NCI-H82 treated with DMSO at 0.1 percent for 48 hours (cell line): ENCODE results near the gene QRFP.

Experiments used
- DNase-seq: peaks from one replicate; lab custom pipeline; 2025; ENCODE audit not compliant: unreplicated experiment; lab: John Stamatoyannopoulos, UW

Gene QRFP

DNA sequence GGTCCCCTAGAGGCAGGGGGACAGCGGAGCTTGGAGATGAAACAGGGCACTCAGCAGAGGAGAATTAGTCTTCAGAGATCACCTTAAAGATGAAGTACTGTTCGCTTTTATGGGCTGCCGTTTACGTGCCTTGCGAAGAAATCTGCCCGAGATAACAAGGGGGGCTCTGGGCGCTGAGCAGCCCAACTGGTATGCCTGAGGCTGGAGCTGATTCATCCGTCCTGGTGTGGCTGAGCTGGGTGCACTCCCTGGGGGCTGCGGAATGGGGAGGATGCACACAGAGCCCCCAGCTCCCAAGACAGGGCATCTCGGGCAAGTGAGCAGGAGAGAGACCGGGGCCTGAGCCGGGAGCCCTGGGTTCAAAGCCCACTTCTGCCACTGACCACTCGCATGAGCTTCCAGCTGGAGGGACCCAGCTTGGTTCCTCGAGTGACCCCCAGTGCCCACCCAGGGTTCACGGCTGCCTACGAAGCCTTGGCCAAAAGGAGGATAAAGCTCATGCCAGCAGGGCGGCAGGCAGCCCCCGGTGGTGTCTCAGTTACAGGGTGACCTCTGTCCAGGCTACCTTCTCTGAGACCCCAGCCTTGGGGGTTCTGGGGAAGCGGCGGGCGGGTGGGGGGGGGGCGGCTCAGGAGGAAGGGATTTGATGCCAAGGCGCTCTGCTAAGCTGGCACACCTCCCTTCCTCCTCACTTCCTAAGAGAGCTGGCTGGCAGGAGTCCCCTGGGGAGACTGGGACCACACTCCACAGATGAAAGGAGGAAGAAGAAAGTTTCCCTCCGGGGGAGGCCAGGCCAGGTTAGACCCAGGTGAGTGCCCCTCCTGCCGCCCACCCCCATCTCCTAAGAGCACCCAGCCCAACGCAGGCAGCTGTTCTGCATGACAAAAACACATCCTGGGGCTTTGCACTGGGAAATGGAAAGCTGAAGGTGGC is 36.8 kb upstream of the QRFP start:
- DNase-seq = no peak

DNA sequence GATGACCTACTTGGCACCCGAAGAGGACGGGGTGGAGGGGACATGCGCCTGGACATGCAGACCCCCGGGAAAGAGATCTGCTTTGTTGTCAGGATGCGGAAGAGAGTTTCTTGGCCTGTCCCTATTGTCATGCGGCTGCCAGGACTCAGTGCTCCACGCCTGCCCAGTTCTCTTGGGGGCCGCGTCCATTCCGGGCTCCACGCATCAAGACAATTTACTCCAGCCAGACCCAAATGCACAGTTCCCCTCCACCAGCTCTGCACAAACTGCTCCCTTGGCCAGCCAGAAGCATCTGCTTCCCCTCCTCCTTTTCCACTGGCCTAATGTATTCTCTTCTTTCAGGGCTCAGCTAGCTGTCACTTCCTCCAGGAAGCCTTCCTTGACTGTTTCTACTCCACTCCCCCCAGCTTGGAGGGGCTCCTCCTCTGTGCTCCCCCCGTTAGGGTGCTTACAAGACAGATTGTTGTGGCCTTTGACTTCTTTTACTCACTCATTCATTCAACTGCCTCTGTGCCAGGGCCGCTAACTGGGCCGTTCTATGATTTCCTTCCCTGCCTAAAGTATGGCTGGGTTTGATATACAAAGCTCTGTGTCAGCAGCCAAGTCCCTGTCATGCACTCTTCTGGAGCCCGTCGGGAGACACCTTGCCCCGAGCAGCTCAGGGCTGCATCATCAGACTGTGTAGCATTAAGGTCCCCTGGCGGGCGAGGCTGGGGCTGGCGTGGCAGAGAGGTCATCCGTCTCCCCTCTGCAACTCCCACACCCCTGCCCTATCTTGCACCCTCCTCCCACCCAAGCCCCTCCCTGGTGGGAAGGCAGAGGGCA is 35.9 kb upstream of the QRFP start:
- no peak for DNase-seq

DNA sequence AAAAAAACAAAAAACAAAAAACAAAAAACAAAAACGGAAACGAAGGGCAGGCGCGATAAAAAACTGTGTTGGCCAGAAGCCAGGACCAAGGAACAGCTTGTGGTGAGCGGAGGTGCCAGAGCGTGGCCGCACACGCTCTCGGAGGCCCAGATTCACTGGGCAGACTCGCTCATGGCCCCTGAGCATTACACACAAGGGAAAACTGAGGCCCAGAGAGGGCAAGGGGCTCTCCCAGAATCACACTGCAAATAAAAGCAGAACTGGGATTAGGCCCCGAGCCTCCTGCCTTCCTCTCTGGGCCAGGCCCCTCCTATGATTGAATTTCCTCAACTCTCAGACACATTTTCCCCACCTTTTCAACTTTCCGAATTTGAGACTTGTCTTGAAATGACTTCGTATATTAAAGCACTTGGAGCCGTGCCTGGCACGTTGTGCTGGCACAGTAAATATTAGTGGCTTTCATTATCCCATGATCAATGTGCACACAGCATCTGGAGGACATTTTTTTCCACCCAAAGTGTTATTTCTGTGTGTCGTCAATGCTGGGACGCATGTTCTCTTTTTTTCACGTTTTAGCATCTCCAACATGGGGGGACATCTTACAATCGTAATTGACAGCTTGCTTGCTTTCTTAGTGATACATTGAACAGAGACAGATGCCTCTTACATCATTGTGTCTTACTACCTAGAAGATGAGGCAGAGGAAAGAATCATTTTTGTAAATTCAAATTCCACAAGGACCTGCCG is 35.1 kb upstream of the QRFP start:
- no peak for DNase-seq

DNA sequence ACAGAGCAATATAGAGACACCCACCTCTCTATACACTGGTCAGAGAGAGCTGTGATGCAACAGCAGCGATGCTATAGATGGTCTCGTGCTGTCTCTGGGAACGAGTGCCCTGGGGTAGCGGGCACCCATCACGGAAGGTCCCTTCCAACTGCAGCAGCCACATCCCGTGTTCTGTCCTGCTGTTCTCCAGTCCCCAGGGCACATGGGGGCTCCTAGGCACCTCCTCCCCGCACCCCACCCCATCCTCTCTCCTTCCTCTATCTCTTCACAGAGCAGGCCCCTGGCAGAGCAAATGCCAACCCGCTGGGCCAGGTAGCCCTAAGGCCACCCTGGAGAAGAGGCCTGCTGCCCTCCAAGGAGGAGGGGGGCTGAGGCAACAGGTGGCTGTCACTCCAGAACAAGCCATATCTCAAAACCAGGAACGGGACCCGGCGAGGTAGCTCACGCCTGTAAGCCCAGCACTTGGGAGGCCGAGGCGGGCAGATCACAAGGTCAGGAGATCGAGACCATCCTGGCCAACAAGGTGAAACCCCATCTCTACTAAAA is 34.3 kb upstream of the QRFP start:
- no peak for DNase-seq

DNA sequence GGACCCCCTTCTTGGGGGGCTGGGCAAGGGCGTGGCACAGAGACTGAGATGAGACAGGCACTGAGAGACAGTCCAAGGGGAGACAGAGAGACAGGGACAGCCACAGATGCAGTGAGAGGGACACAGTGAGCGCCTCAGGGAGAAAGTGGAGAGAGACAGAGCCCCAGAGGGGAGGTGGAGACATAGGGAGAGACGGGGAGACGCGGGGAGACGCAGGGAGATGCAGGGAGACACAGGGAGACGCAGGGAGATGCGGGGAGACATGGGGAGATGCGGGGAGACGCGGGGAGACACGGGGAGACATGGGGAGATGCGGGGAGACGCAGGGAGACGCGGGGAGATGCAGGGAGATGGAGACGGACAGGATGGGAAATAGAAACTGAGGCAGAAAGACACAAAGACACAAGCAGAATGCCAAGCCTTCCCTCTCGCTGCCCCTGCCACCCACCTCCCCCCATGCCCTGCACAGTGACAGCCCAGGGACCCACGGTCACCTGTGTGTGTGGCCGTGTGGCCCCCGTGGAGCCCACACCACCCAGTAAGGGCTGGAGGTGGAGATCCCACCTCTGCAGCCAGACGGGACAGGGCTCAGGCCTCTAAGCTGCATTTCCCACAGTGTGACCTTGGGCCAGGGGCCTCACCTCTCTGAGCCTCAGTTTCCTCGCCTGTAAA is 33.7 kb upstream of the QRFP start:
- no peak for DNase-seq

DNA sequence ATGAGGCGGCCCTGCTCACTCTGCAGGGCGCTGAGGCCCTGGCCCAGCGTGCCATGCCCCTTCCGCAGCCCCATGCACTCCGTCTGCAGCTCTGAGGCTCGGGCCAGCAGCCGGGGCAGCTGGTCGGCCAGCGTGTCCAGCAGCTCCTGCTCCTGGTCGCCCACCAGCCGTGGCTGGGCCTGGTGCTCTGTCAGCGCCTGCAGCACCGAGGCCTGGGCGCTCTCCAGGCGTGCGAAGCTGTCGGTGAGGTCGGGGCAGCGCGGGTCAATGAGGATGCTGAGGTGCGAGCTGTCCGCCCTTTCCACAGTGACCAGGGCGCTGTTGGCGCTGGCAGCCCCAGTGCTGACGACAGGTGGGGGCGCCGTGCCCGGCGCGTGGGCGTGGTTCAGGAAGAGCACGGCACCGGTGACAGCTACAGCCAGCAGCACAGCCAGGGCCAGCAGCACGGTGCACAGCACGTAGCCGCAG is 33.0 kb upstream of the QRFP start:
- no peak for DNase-seq

DNA sequence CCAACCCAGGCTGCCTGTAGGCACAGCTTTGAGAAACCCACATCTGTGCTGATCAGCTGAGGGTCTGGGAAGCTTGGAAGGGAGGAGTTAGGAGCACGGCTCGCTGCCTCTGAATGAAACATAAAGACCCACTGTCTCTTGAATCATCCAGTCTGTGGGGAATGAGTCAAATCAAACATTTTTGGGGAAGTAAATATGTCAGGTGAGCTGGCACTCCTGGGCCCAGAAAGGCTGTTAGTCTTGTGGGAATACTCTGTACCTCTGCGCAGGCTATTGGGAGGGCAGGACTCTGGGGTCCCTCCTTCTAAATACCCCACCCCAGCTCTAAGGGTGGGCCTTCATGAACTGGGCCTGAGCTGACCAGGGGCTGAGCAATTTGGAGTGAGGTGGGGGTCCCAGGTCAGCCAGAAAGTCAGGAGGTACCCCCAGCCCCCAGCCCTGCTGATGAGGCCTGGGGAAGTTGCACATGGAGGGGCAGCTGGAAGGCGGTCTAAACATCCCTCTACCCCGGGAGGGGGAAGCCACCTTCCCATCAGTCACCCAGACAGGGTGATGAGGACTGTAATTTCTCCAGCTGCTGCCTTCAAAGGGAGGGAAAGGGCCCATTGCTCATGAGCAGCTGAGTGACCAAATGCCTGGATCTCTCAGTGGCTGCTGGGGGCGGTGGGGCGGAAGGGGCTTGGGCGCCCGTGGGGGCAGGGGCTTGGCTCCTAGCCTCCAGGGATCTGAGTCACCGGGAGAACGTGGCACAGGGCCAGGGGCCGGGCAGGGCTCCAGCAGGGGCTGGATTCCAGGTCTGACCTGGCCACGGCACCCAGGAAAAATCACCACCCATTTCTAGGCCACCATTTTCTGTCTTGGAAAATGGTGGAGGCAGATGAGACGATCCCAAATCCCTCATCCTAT is 31.6 kb upstream of the QRFP start:
- DNase-seq = no peak

DNA sequence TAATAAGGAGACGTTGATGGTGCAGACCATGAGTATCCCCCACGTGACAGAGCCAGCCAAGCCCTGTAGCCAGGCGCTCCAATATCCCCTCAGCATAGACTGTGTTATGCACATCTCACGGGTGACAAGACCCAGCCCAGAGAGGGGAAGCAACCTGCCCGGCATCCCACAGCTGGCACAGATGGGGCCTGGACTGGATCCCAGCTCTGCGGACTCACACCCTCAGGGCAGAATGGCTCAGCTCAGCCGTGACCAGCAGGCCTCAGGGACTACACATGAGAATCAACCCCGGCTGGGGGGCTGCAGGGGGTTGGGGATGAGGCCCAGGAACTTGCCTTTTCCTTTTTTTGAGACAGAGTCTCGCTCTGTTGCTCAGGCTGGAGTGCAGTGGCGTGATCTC is 30.7 kb upstream of the QRFP start:
- no peak for DNase-seq

DNA sequence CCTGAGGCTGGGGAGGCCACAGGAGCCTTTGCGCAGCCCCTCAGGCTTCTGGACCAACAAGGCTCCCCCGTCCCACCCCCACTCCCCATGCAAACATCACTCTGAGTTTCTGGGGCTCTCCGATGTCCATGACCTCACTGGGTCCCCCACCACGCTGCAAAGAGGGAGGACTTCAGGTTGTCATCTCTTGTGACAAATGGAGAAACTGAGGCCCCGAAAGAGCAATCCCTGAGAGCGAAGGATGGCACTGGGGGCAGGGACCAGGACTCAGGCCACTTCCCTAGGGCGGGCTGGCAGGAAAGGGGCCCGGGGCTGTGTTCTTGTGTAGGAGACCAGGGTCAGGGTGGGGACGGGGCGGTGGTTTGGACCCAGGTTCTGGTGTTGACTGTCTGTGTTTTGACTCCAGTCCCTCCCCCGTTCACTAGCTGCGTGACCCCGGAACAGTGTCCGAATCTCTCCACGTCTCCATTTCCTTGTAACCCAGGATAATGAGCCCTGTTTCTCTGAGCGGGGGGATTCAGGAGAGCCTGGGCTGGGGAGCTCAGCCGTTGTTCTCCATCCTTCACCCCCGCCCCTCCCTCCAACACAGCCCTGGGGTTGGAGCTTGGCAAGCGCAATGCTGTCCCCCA is 28.6 kb upstream of the QRFP start:
- no peak for DNase-seq

DNA sequence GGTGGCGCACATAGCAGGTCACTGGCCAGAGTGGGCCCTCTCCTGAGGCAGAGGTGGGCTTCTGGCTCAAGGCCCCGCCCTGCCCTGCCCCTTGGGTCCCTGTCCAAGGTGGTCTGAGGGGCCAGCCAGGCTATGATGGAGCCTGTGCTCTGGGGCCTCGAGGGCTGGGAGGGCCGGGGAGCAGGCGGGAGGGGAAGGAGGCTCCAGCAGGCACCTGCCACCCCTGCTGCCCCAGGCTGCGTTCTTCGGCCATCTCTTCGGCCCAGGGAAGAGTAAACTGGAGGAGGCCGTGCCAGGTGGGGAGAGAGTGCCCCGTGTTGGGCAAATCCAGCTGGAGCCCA is 27.8 kb upstream of the QRFP start:
- DNase-seq = no peak

DNA sequence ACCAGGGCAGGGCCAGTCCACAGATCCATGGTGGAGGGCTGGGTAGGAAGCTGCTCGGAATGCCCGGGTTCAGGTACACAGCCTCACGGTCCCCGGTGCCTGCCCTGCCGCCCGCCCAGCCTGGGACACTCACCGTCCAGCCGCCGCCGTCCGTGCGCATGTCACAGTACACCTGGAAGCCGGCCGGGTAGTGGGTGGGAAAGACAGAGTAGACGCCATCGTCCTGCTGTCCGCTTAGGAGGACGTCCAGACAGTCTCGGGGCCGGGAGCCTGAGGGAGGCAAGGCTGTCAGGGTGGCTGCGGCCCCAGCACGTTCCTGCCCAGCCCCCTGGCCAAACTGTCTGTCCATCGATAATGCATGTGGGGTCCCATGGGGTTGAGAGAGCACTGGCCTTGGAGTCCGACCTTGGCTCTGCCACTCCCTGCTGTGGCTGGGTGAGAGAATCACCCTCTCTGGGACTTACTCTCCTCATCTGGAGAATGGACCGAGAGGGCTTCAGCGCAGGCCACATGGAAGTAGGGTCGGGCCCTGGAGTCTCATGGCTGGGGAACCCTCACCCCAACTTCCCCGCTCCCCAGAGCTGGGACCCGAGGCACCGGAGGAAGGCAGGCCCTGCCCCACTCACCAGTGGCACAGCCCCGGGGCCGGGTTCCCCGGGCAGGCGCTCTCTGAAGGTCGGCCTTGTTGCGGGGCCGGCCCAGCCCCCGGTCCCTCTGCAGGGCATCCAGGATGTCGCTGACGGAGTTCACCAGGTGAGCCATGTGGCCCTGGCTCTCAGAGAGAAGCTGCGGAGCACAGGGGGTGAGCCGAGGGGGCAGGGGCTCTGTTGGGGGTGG is 27.2 kb upstream of the QRFP start:
- no peak for DNase-seq

DNA sequence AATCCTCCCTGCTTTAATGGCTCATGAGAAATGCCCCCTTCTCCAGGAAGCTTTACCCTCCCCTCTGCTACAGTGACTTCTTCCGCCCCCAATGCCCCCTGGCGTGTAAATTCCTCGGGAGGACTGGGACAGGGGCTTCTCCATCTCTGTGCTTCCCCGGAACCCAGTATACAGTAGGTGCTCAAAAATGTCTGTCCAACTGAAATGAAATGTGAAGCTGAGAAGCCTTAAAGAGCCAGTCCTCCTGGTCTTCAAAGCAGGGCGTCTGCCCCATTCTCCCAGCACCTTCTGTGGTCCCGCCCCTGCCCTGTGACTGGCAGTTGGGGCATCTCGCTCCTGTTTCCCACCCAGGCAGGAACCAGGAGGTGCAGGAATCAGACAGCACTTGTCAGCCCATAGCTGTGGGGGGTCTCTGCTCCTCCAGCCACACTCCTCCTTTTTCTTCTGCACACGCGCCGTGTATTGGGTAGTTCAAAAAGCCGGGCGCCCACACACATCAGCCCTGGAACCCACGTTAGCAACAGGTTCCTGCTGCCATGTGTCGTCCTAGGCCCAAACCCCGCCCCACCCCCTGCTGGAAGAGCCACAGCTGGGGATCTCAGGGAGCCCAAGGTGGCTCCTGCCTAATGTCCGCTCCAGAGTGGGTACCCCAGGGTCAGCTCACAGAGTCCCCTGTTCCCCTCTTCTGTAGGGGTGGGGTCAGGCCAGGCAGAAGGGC is 26.4 kb upstream of the QRFP start:
- DNase-seq = no peak

DNA sequence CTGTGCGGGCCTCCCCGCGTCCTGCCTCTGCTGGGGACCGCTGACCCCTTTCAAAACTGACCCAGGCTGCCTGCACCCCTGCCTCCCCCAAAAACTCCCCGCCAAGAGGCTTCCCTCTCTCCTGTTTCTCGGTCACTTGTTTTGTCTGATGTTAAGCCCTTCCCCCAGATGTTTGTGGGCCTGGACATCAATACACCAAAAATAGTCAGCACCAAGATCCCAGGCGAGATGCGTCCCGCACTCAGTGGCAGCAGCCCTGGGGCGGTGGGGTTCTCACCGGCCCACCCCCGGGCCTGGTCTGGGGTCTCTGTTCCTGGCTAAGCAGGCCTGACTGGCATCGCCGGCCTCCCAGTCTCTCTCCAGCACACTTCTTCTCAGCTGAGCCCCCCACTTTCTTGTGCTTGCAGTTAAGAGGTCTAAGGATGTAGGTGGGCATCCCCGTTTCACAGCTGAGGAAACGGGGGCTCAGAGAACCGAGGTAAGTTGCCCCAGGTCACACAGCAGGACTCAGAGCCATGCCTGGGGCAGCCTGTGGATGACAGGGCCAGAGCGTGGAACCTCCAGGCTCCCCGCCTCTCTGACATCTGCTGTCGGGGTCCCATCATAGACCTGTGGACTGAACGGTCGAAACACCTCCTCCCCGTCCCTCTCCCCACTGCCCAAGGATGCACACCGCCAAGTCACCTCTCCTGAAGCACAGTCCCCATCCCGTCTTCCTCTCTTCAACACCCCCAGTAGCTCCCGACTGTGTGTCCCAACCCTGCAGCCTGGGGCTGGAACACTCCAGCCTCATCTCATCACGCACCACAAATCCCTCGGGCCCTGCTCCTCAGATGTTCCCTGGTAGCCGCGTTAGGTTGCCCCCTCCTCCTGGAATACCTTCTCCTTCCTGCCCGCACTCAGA is 25.6 kb upstream of the QRFP start:
- no peak for DNase-seq

DNA sequence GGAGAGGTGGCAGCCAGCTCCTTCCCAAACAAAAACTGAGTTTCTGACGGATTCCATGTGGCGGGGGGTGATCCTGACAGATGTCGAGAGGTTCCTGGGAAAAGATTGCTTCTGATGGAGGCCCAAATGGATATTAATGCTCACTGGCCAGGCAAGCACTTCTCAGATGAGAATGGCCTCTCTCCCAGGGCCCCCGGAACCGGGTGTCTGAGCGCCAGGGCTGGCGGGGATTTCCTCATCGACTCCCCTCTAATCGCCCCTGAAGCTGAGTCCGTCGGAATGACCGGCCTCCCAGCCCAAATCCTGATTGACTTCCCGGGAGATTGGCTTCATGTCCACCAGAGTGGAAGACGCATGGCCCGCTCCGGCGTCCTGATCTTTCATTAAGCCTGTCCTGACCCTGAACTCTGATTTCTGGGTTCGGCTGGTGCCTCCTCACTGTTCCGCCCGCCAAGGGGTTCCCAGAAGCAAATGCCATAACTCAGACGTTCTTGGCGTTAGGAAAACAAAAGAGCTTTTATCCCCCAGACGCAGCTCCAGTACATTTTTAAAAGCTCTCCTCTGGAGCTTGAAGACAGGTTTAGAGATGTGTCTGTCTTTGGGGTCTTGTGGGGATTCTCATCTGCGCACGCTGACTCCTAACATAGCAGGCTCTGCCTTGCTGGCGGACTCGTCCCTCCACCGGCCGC is 24.8 kb upstream of the QRFP start:
- DNase-seq = no peak

DNA sequence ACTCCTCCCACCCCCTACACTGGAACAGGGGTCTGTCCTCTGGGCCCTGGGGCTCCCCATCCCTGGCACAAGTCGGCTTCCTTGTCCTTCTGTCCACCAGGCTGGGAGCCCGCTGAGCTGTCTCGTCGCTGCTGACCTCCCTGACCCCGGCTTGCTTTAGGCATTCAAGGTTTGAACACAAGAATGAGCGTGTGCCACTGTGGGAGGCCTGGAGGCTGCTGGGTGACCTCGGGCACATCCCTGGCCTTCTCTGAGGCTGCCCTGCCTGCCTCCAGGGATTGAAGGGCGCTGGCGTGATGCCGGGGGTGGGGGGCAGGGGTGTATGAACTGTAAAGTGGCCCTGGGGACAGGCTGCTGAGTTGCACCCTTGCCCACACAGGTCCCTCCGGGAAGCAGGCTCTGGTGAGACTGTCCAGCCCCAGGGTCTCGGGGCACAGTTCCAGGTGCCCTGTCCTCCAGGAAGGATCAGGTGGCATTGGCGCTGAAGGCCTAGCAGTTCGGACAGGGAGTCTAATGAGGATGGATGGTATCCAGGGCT is 24.2 kb upstream of the QRFP start:
- no peak for DNase-seq

DNA sequence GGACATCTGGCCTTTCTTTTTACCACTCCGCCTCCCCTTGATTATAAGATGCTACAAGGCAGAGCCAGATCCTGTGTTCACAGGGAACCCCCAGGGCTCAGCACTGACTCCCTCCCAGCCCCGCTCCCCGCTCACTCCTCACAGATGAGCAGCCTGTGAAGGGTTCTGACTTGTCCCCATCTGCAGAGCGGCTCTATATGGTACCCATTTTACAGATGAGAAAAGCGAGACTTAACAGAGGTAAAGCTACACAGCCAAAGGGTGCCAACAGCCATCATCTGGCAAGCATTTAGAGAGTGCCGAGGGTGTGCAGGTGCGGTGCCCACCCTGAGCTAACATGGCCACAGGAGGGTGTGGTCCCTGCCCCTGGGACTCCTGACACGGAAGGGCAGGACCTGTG is 23.6 kb upstream of the QRFP start:
- no peak for DNase-seq
